Measurements from ENCODE around the gene TRIM54.

- TF ChIP-seq SUZ12 (IDR thresholded peaks at IDR 0.05; ENCODE audit: extremely low read depth, insufficient read depth, insufficient read length) (no peak), ZNF274 (IDR thresholded peaks at IDR 0.05; ENCODE audit: low read depth, low read length) (no peak), YY1 (IDR thresholded peaks at IDR 0.05; ENCODE audit: insufficient read depth, insufficient read length) (no peak)
Measured at GRCh38 chr2:27249159-27249890, 32.9 kb upstream of the TRIM54 start.

All from NT2/D1 (cell line).